D721Med (cell line): ENCODE results near the gene NAPA.

Experiments used
- DNase-seq: peaks from one replicate; pipeline ENCODE4 v3.0.0; 2011; ENCODE audit warnings: low spot score; ENCODE audit not compliant: insufficient read length
- FAIRE-seq: peaks from 2 replicates; lab custom pipeline; 2011; peaks lifted over from hg19 to GRCh38; lab: Jason Lieb, UNC
- CTCF ChIP-seq: IDR thresholded peaks from 2 replicates; pipeline ENCODE4 v1.5.1; 2012; ENCODE audit warnings: mild to moderate bottlenecking, control low read depth; ENCODE audit not compliant: insufficient read depth; ENCODE audit errors: missing control alignments

NAPA gene

GRCh38 chr19:47538812-47539211, 23.9 kb upstream of the NAPA start:
- DNase-seq (no peak), FAIRE-seq (no peak)
- no peak for TF ChIP-seq CTCF

- FAIRE-seq = no peak
- DNase-seq = no peak
- TF ChIP-seq CTCF = no peak
Observed at GRCh38 chr19:47537493-47537892, 22.6 kb upstream of the NAPA start.

- no peak for DNase-seq
- no peak for FAIRE-seq
- no peak for TF ChIP-seq CTCF
Observed at GRCh38 chr19:47534628-47535027, 19.8 kb upstream of the NAPA start.

- no peak for TF ChIP-seq CTCF
- no peak for DNase-seq
- FAIRE-seq = no peak
Observed at GRCh38 chr19:47531640-47532387, 17.0 kb upstream of the NAPA start.

GRCh38 chr19:47529018-47529742, 14.3 kb upstream of the NAPA start:
- FAIRE-seq = no peak
- no peak for DNase-seq
- TF ChIP-seq CTCF = no peak

GRCh38 chr19:47526798-47527197, 11.9 kb upstream of the NAPA start:
- no peak for TF ChIP-seq CTCF
- no peak for DNase-seq
- no peak for FAIRE-seq

GRCh38 chr19:47523473-47523872, 8.6 kb upstream of the NAPA start:
- DNase-seq = no peak

More at GRCh38 chr19:47523473-47523872, 8.6 kb upstream of the NAPA start:
- no peak for FAIRE-seq
- no peak for TF ChIP-seq CTCF
